Measurements from ENCODE around the gene PPP4R3C. TPM values are rescaled to one million over a fixed set of nuclear protein-coding genes. Genes with fewer than 3 reads are reported as not detected.
"Not testable (repeated sequence)": the region's sequence is repeated elsewhere in the genome, so short reads cannot be mapped to it uniquely, and the experiment has no call there.

The PPP4R3C gene
- total RNA-seq, 3 donors from 2014 or later (not counting 1 experiment from before 2014, with no cell fraction given) = not detected

- Histone ChIP-seq H3K36me3 (ENCODE audit: control insufficient read depth, insufficient read depth, low read length) (no peaks in the 10 kb centered on the region), H3K27me3 (ENCODE audit: control insufficient read depth, insufficient read depth, low read length) (no peaks in the 10 kb centered on the region), H3K9me3 (ENCODE audit: control insufficient read depth, insufficient read depth, low read length) (no peaks in the 10 kb centered on the region), H3K4me3 (ENCODE audit: low read length) (no peak overlapping the region), H3K27ac (ENCODE audit: low read length) (no peak overlapping the region), H3K4me1 (ENCODE audit: control insufficient read depth, insufficient read depth, low read length) (no peaks in the 10 kb centered on the region)
- ATAC-seq (no peak), DNase-seq (no peak)
- no peak overlapping the region for H3K27ac Mint-ChIP-seq
- H3K4me1 Mint-ChIP-seq = no peaks in the 10 kb centered on the region
- H3K4me3 Mint-ChIP-seq = no peak overlapping the region
- TF ChIP-seq CTCF (IDR thresholded peaks at IDR 0.05) = no peak
- H3K36me3 Mint-ChIP-seq = no peaks in the 10 kb centered on the region
- peaks cover 7% of the 10 kb centered on the region in 2 donors for H3K9me3 Mint-ChIP-seq
- no peaks in the 10 kb centered on the region for H3K27me3 Mint-ChIP-seq (ENCODE audit: low read depth in 2 of 2)
- intact Hi-C loops (cut with micrococcal nuclease) = no loop called here
Observed at GRCh38 chrX:27451324-27451723, 11.8 kb downstream of the PPP4R3C start.

GRCh38 chrX:27446423-27446822, 16.7 kb downstream of the PPP4R3C start:
- Histone ChIP-seq H3K36me3 (ENCODE audit: control insufficient read depth, insufficient read depth, low read length) (no peaks in the 10 kb centered on the region), H3K4me1 (ENCODE audit: control insufficient read depth, insufficient read depth, low read length) (no peaks in the 10 kb centered on the region), H3K9me3 (ENCODE audit: control insufficient read depth, insufficient read depth, low read length) (no peaks in the 10 kb centered on the region), H3K27ac (ENCODE audit: low read length) (no peak overlapping the region), H3K4me3 (ENCODE audit: low read length) (no peak overlapping the region), H3K27me3 (ENCODE audit: control insufficient read depth, insufficient read depth, low read length) (no peaks in the 10 kb centered on the region)
- intact Hi-C loops (cut with micrococcal nuclease) = no loop called here
- no peak for TF ChIP-seq CTCF (IDR thresholded peaks at IDR 0.05)
- H3K4me3 Mint-ChIP-seq = no peak overlapping the region
- no peaks in the 10 kb centered on the region for H3K36me3 Mint-ChIP-seq
- no peaks in the 10 kb centered on the region for H3K27me3 Mint-ChIP-seq (ENCODE audit: low read depth in 2 of 2)
- no peak overlapping the region for H3K27ac Mint-ChIP-seq
- DNase-seq (no peak), ATAC-seq (no peak)
- H3K4me1 Mint-ChIP-seq = no peaks in the 10 kb centered on the region
- WGBS (ENCODE audit: insufficient coverage) = no CpG with 5 or more reads among the region's 1 CpG
- H3K9me3 Mint-ChIP-seq = peaks cover 0 to 7% of the 10 kb centered on the region in 2 donors

GRCh38 chrX:27445438-27445837, 17.7 kb downstream of the PPP4R3C start:
- Histone ChIP-seq H3K27me3 (ENCODE audit: control insufficient read depth, insufficient read depth, low read length) (no peaks in the 10 kb centered on the region), H3K9me3 (ENCODE audit: control insufficient read depth, insufficient read depth, low read length) (peaks cover 2% of the 10 kb centered on the region), H3K4me1 (ENCODE audit: control insufficient read depth, insufficient read depth, low read length) (no peaks in the 10 kb centered on the region), H3K36me3 (ENCODE audit: control insufficient read depth, insufficient read depth, low read length) (no peaks in the 10 kb centered on the region), H3K27ac (ENCODE audit: low read length) (no peak overlapping the region), H3K4me3 (ENCODE audit: low read length) (no peak overlapping the region)
- peaks cover 0 to 7% of the 10 kb centered on the region in 2 donors for H3K9me3 Mint-ChIP-seq
- no peak overlapping the region for H3K27ac Mint-ChIP-seq
- DNase-seq = no peak
- no peaks in the 10 kb centered on the region for H3K4me1 Mint-ChIP-seq
- H3K27me3 Mint-ChIP-seq (ENCODE audit: low read depth in 2 of 2) = no peaks in the 10 kb centered on the region
- no peak for TF ChIP-seq CTCF (IDR thresholded peaks at IDR 0.05)
- intact Hi-C loops (cut with micrococcal nuclease) = no loop called here
- peak overlapping the region; percentile 37 for H3K4me3 Mint-ChIP-seq
- WGBS (ENCODE audit: insufficient coverage) = no CpG with 5 or more reads among the region's 2 CpGs
- no peak for ATAC-seq
- no peaks in the 10 kb centered on the region for H3K36me3 Mint-ChIP-seq

- H3K27ac Mint-ChIP-seq = no peak overlapping the region
- Histone ChIP-seq H3K4me1 (ENCODE audit: control insufficient read depth, insufficient read depth, low read length) (no peaks in the 10 kb centered on the region), H3K9me3 (ENCODE audit: control insufficient read depth, insufficient read depth, low read length) (peaks cover 2% of the 10 kb centered on the region), H3K27me3 (ENCODE audit: control insufficient read depth, insufficient read depth, low read length) (no peaks in the 10 kb centered on the region), H3K4me3 (ENCODE audit: low read length) (no peak overlapping the region), H3K27ac (ENCODE audit: low read length) (no peak overlapping the region), H3K36me3 (ENCODE audit: control insufficient read depth, insufficient read depth, low read length) (no peaks in the 10 kb centered on the region)
- intact Hi-C loops (cut with micrococcal nuclease) = no loop called here
- no peak for TF ChIP-seq CTCF (IDR thresholded peaks at IDR 0.05)
- ATAC-seq (no peak), DNase-seq (no peak)
- WGBS (ENCODE audit: insufficient coverage) = 94% methylated on average over 3 of the region's 3 CpGs
- H3K9me3 Mint-ChIP-seq = peaks cover 0 to 7% of the 10 kb centered on the region in 2 donors
- no peak overlapping the region for H3K4me3 Mint-ChIP-seq
- no peaks in the 10 kb centered on the region for H3K27me3 Mint-ChIP-seq (ENCODE audit: low read depth in 2 of 2)
- no peaks in the 10 kb centered on the region for H3K36me3 Mint-ChIP-seq
- H3K4me1 Mint-ChIP-seq = no peaks in the 10 kb centered on the region
Observed at GRCh38 chrX:27444093-27444908, 18.8 kb downstream of the PPP4R3C start.

GRCh38 chrX:27442392-27442791, 20.7 kb downstream of the PPP4R3C start:
- H3K36me3 Mint-ChIP-seq; H3K27ac Mint-ChIP-seq; H3K4me3 Mint-ChIP-seq; intact Hi-C loops (cut with micrococcal nuclease); H3K4me1 ChIP-seq (ENCODE audit: control insufficient read depth, insufficient read depth, low read length); H3K4me3 ChIP-seq (ENCODE audit: low read length); H3K36me3 ChIP-seq (ENCODE audit: control insufficient read depth, insufficient read depth, low read length); ATAC-seq; H3K4me1 Mint-ChIP-seq; H3K27me3 Mint-ChIP-seq (ENCODE audit: low read depth in 2 of 2); H3K27ac ChIP-seq (ENCODE audit: low read length); DNase-seq; H3K9me3 ChIP-seq (ENCODE audit: control insufficient read depth, insufficient read depth, low read length); H3K27me3 ChIP-seq (ENCODE audit: control insufficient read depth, insufficient read depth, low read length): not testable (repeated sequence)
- peaks cover 0 to 15% of the 10 kb centered on the region in 2 donors for H3K9me3 Mint-ChIP-seq
- 100% methylated on average over 6 of the region's 7 CpGs for WGBS (ENCODE audit: insufficient coverage)
